ENCODE measurements around the gene PKM.

GRCh38 chr15:72169921-72170611 lies 60.9 kb downstream of the PKM start:
- TF ChIP-seq EP300 (IDR thresholded peaks at IDR 0.05) (no peak), POLR2A (IDR thresholded peaks at IDR 0.05) (no peak)
- TF ChIP-seq, protein P1, sequence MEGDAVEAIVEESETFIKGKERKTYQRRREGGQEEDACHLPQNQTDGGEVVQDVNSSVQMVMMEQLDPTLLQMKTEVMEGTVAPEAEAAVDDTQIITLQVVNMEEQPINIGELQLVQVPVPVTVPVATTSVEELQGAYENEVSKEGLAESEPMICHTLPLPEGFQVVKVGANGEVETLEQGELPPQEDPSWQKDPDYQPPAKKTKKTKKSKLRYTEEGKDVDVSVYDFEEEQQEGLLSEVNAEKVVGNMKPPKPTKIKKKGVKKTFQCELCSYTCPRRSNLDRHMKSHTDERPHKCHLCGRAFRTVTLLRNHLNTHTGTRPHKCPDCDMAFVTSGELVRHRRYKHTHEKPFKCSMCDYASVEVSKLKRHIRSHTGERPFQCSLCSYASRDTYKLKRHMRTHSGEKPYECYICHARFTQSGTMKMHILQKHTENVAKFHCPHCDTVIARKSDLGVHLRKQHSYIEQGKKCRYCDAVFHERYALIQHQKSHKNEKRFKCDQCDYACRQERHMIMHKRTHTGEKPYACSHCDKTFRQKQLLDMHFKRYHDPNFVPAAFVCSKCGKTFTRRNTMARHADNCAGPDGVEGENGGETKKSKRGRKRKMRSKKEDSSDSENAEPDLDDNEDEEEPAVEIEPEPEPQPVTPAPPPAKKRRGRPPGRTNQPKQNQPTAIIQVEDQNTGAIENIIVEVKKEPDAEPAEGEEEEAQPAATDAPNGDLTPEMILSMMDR (IDR thresholded peaks at IDR 0.05) = no peak

Measured in tibial nerve (tissue), 4 donors.